Right lobe of liver (tissue), 6 donors: ENCODE results near the gene GPR142. TPM values are rescaled to one million over a fixed set of nuclear protein-coding genes. Genes with fewer than 3 reads are reported as not detected.

Experiments used
- ATAC-seq, 4 donors: fragments of 200-7000 bp; cut with Tn5 transposase; one replicate each; pipeline ENCODE4 v1.9.1; 2020; ENCODE audit warnings: mild to moderate bottlenecking in 4 of 4, moderate library complexity in 4 of 4
- DNase-seq, 3 donors: peaks; one replicate each; pipeline ENCODE4 v3.0.0-alpha.2; 2020
- H3K27ac ChIP-seq, 3 donors: fragments of 200-600 bp; one replicate each; pipeline ENCODE4 v1.8.0; 2022
- H3K27me3 ChIP-seq, 2 donors: fragments of 200-600 bp; one replicate each; pipeline ENCODE4 v1.8.0; 2022
- H3K36me3 ChIP-seq, 4 donors: fragments of 200-600 bp; sonication (generic) in 1 of 4; one replicate each; pipeline versions ENCODE4 v1.5.1 to v1.8.0; 2017 to 2022; ENCODE audit warnings: control low read depth in 1 of 4
- H3K4me1 ChIP-seq, 4 donors: fragments of 200-600 bp; sonication (generic) in 1 of 4; one replicate each; pipeline versions ENCODE4 v1.5.1 to v1.8.0; 2017 to 2022; ENCODE audit warnings: control low read depth in 1 of 4
- H3K4me3 ChIP-seq, 3 donors: fragments of 200-600 bp; one replicate each; pipeline ENCODE4 v1.8.0; 2022
- H3K9me3 ChIP-seq, 4 donors: fragments of 200-600 bp; sonication (generic) in 1 of 4; one replicate each; pipeline versions ENCODE4 v1.5.1 to v1.8.0; 2017 to 2022; ENCODE audit warnings: control low read depth in 1 of 4
- POLR2A ChIP-seq: fragments of 450-650 bp; IDR thresholded peaks from one replicate; pipeline ENCODE4 v1.6.1; 2017; ENCODE audit warnings: antibody characterized with exemption, mild to moderate bottlenecking
- WGBS: methylation state at CpG from one replicate; pipeline ENCODE4 v1.1.6; 2018; ENCODE audit warnings: low coverage, low lambda C conversion rate; ENCODE audit not compliant: insufficient coverage; ENCODE audit errors: missing lambda C conversion rate; 5-methylcytosine and 5-hydroxymethylcytosine counted together
- intact Hi-C, 2 donors: fragments of 100-400 bp; cut with DNase I; formaldehyde crosslinking; loops; one replicate each; pipeline versions ENCODE4 v1.11.2 to v1.14.1; 2022
- total RNA-seq, 6 experiments: library from RNA; depleted of rRNA in 2 of 6; stranded (reverse); fragments of >200 nt in 2 of 6; fragmentation: NEBNext Ultra II Directional in 3 of 6; extraction: Animal tissue kit (Norgen Biotek cat#: 25700) in 3 of 6; gene quantifications; one replicate each; pipeline versions ENCODE4 v1.1.0 to v1.2.4, GENCODE V29; 2016 to 2023
- TF ChIP-seq, protein P1 (sequence below), 4 donors: fragments of 200-600 bp in 3 of 4; fragments of 450-650 bp in 1 of 4; IDR thresholded peaks; one replicate each; pipeline versions ENCODE4 v1.5.1 to v1.8.0; 2016 to 2022; ENCODE audit warnings: antibody characterized with exemption in 4 of 4, mild to moderate bottlenecking in 2 of 4
- donor health status: DM: no; HTN: yes; CAD: no.
- donor health status: DM: no; HTN: no; CAD: no.
- donor health status: DM: no; HTN: no; CAD: no.
- donor health status: DM: no; HTN: yes; CAD: no.
- donor health status: DM: no; HTN: yes; CAD: no.

Gene GPR142
- total RNA-seq, 6 experiments from 2014 or later, result 0.24 TPM; not detected in 5

GRCh38 chr17:74330446-74330845 lies 36.9 kb upstream of the GPR142 start:
- WGBS, result 46% methylated on average over 3 of the region's 8 CpGs

DNA sequence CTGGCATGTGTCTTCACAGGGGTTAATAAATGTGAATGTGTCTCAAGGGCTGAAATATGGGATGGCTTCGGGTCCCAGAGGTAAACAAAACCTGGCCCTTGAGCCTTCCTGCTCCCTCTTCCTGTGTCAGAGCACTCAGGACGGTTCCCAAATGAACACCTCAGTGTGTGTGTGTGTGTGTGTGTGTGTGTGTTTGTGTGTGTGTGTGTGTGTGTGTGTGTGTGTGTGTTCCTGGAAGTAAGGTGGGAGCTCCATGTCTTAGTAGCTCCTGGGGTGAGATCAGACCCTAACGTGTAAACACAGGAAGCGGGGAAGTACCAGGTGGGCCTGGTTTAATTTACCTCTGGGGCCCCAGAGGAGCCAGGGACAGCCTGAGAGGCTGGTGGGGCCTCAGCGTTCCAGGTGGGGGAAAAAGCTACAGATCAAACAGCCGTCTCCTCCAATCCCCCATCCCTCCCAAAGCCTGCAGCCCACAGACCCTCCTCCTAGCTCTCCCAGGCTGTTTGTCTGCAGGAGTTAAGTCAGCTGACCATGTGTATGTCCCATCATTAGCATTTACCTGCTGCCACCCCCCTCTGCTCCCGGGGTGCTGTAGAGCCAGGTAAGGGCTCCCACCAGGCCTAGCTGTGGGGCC lies 35.2 kb upstream of the GPR142 start:
- TF ChIP-seq POLR2A, result no peak
- TF ChIP-seq, protein P1, sequence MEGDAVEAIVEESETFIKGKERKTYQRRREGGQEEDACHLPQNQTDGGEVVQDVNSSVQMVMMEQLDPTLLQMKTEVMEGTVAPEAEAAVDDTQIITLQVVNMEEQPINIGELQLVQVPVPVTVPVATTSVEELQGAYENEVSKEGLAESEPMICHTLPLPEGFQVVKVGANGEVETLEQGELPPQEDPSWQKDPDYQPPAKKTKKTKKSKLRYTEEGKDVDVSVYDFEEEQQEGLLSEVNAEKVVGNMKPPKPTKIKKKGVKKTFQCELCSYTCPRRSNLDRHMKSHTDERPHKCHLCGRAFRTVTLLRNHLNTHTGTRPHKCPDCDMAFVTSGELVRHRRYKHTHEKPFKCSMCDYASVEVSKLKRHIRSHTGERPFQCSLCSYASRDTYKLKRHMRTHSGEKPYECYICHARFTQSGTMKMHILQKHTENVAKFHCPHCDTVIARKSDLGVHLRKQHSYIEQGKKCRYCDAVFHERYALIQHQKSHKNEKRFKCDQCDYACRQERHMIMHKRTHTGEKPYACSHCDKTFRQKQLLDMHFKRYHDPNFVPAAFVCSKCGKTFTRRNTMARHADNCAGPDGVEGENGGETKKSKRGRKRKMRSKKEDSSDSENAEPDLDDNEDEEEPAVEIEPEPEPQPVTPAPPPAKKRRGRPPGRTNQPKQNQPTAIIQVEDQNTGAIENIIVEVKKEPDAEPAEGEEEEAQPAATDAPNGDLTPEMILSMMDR (IDR thresholded peaks at IDR 0.05), result no peak
- Histone ChIP-seq H3K4me3 (no peak overlapping the region), H3K36me3 (no peaks in the 10 kb centered on the region), H3K27me3 (no peaks in the 10 kb centered on the region), H3K4me1 (no peaks in the 10 kb centered on the region), H3K27ac (no peak overlapping the region), H3K9me3 (no peaks in the 10 kb centered on the region)
- DNase-seq (no peak), ATAC-seq (no peak)
- intact Hi-C loops, result no loop called here
- 30% methylated on average over 2 of the region's 7 CpGs for WGBS

More at GRCh38 chr17:74330446-74330845, 36.9 kb upstream of the GPR142 start:
- no peaks in the 10 kb centered on the region for H3K36me3 ChIP-seq
- ATAC-seq (no peak), DNase-seq (no peak)
- H3K9me3 ChIP-seq, result no peaks in the 10 kb centered on the region
- TF ChIP-seq, protein P1 (IDR thresholded peaks at IDR 0.05), result no peak
- no peak for TF ChIP-seq POLR2A
- no peaks in the 10 kb centered on the region for H3K27me3 ChIP-seq
- H3K4me1 ChIP-seq, result peaks cover 0 to 12% (median 0%) of the 10 kb centered on the region in 4 donors
- H3K27ac ChIP-seq, result no peak overlapping the region
- intact Hi-C loops, result no loop called here
- no peak overlapping the region for H3K4me3 ChIP-seq

DNA sequence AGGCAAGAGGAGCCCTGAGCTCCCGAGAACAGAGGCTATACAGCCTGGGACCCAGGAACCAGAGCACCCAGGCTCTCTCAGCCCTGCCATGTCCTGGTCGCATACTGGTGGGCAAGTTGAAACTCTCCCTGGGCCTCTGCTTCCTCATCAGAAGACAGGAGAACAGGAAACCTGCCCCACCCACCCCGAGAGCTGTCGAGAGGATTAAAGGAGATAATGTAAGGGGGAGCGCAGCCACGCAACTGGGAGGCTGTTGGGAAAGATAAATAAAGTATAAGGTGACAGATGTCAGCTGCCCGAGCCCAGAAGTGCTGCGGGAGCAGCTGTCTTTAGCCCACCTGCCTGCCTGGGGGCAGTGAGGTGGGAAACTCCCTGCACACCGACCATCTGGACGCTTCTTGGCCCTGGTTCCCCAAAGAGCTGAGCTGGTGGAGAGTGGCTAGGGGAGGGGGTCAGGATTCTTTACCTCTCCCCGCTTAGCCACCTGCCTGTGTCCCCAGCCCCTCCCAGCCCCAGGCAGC lies 34.5 kb upstream of the GPR142 start:
- Histone ChIP-seq H3K36me3 (no peaks in the 10 kb centered on the region), H3K9me3 (no peaks in the 10 kb centered on the region), H3K4me1 (no peaks in the 10 kb centered on the region), H3K4me3 (no peak overlapping the region), H3K27ac (no peak overlapping the region), H3K27me3 (no peaks in the 10 kb centered on the region)
- intact Hi-C loops, result no loop called here
- WGBS, result 28% methylated on average over 9 of the region's 11 CpGs
- ATAC-seq (peak in 1 of 4 donors; percentile 9), DNase-seq (no peak)
- no peak for TF ChIP-seq POLR2A
- TF ChIP-seq, protein P1 (IDR thresholded peaks at IDR 0.05), result no peak

- Histone ChIP-seq H3K4me3 (no peak overlapping the region), H3K27me3 (no peaks in the 10 kb centered on the region), H3K36me3 (no peaks in the 10 kb centered on the region), H3K4me1 (no peaks in the 10 kb centered on the region), H3K27ac (no peak overlapping the region), H3K9me3 (no peaks in the 10 kb centered on the region)
- DNase-seq, result no peak
- WGBS, result 57% methylated on average over 1 of the region's 2 CpGs
- intact Hi-C loops, result no loop called here
- no peak for TF ChIP-seq POLR2A
- TF ChIP-seq, protein P1 (IDR thresholded peaks at IDR 0.05), result no peak
- ATAC-seq, result no peak
Observed at GRCh38 chr17:74334393-74335039, 32.8 kb upstream of the GPR142 start.
